Trophoblast cell (in vitro differentiated cells and primary cell): ENCODE results near the gene URB1.

Source experiments
- DNase-seq, 2 donors: peaks; one replicate each; pipeline ENCODE4 v3.0.0-alpha.2; 2016
- H2AFZ ChIP-seq: 2 replicates; pipeline ENCODE4 v1.6.1; 2013; ENCODE audit warnings: low read length, moderate library complexity, mild to moderate bottlenecking; ENCODE audit not compliant: insufficient read depth, poor library complexity
- H2AK5ac ChIP-seq: 2 replicates; pipeline ENCODE4 v1.6.1; 2013; ENCODE audit warnings: mild to moderate bottlenecking, low read length
- H2BK120ac ChIP-seq: 2 replicates; pipeline ENCODE4 v1.6.1; 2013; ENCODE audit warnings: low read length, mild to moderate bottlenecking, moderate library complexity; ENCODE audit not compliant: insufficient read depth, poor library complexity
- H2BK12ac ChIP-seq: 2 replicates; pipeline ENCODE4 v1.6.1; 2013; ENCODE audit warnings: mild to moderate bottlenecking, low read length, moderate library complexity
- H2BK5ac ChIP-seq: 2 replicates; pipeline ENCODE4 v1.6.1; 2013; ENCODE audit warnings: low read length, low read depth, moderate library complexity, mild to moderate bottlenecking; ENCODE audit not compliant: poor library complexity
- H3K14ac ChIP-seq: 2 replicates; pipeline ENCODE4 v1.6.1; 2013; ENCODE audit warnings: mild to moderate bottlenecking, low read length
- H3K18ac ChIP-seq: 2 replicates; pipeline ENCODE4 v1.6.1; 2013; ENCODE audit warnings: mild to moderate bottlenecking, low read length
- H3K23ac ChIP-seq: 2 replicates; pipeline ENCODE4 v1.6.1; 2013; ENCODE audit warnings: low read length
- H3K27ac ChIP-seq: 2 replicates; pipeline ENCODE4 v1.5.1; 2013; ENCODE audit warnings: low read depth, mild to moderate bottlenecking, inconsistent platforms, low read length, moderate library complexity
- H3K27me3 ChIP-seq: 2 replicates; pipeline ENCODE4 v1.6.1; 2013; ENCODE audit warnings: inconsistent platforms, mild to moderate bottlenecking, low read length, moderate library complexity; ENCODE audit not compliant: insufficient read depth
- H3K36me3 ChIP-seq, 2 experiments: 1 replicate in 1 of 2; 2 replicates in 1 of 2; pipeline ENCODE4 v1.6.1; 2013; ENCODE audit warnings: low read length in 2 of 2, mild to moderate bottlenecking in 2 of 2, moderate library complexity in 1 of 2; ENCODE audit not compliant: insufficient read depth in 2 of 2, control insufficient read depth in 1 of 2
- H3K4ac ChIP-seq: 2 replicates; pipeline ENCODE4 v1.6.1; 2013; ENCODE audit warnings: low read depth, mild to moderate bottlenecking, low read length, moderate library complexity
- H3K4me1 ChIP-seq, 2 experiments: 1 replicate in 1 of 2; 2 replicates in 1 of 2; pipeline ENCODE4 v1.6.1; 2013; ENCODE audit warnings: low read length in 2 of 2, mild to moderate bottlenecking in 2 of 2, moderate library complexity in 1 of 2; ENCODE audit not compliant: insufficient read depth in 2 of 2, control insufficient read depth in 1 of 2
- H3K4me2 ChIP-seq: 2 replicates; pipeline ENCODE4 v1.6.1; 2013; ENCODE audit warnings: inconsistent platforms, mild to moderate bottlenecking, low read length, moderate library complexity
- H3K4me3 ChIP-seq: 2 replicates; pipeline ENCODE4 v1.5.1; 2013; ENCODE audit warnings: mild to moderate bottlenecking, low read depth, low read length, inconsistent platforms
- H3K79me1 ChIP-seq: one replicate; pipeline ENCODE4 v1.6.1; 2013; ENCODE audit warnings: low read length
- H3K79me2 ChIP-seq: 2 replicates; pipeline ENCODE4 v1.6.1; 2013; ENCODE audit warnings: low read length, mild to moderate bottlenecking; ENCODE audit not compliant: control insufficient read depth, insufficient read depth, poor library complexity
- H3K9ac ChIP-seq: 2 replicates; pipeline ENCODE4 v1.6.1; 2013; ENCODE audit warnings: mild to moderate bottlenecking, low read length
- H3K9me3 ChIP-seq: 2 replicates; pipeline ENCODE4 v1.6.1; 2013; ENCODE audit warnings: low read depth, mild to moderate bottlenecking, control low read depth, inconsistent platforms, low read length; ENCODE audit not compliant: insufficient read depth
- H4K12ac ChIP-seq: 2 replicates; pipeline ENCODE4 v1.6.1; 2013; ENCODE audit warnings: low read depth, mild to moderate bottlenecking, low read length, moderate library complexity
- H4K8ac ChIP-seq: 2 replicates; pipeline ENCODE4 v1.6.1; 2013; ENCODE audit warnings: low read depth, mild to moderate bottlenecking, low read length, moderate library complexity
- H4K91ac ChIP-seq: one replicate; pipeline ENCODE4 v1.6.1; 2013; ENCODE audit warnings: low read depth, mild to moderate bottlenecking, low read length, moderate library complexity
- WGBS: extraction: QIAGEN DNeasy Blood & Tissue Kit; methylation state at CpG from one replicate; pipeline ENCODE4 v1.1.7; 2013; ENCODE audit warnings: missing lambda C conversion rate; ENCODE audit not compliant: insufficient read length, insufficient coverage; ENCODE audit errors: extremely low coverage; 5-methylcytosine and 5-hydroxymethylcytosine counted together

Gene URB1

DNA sequence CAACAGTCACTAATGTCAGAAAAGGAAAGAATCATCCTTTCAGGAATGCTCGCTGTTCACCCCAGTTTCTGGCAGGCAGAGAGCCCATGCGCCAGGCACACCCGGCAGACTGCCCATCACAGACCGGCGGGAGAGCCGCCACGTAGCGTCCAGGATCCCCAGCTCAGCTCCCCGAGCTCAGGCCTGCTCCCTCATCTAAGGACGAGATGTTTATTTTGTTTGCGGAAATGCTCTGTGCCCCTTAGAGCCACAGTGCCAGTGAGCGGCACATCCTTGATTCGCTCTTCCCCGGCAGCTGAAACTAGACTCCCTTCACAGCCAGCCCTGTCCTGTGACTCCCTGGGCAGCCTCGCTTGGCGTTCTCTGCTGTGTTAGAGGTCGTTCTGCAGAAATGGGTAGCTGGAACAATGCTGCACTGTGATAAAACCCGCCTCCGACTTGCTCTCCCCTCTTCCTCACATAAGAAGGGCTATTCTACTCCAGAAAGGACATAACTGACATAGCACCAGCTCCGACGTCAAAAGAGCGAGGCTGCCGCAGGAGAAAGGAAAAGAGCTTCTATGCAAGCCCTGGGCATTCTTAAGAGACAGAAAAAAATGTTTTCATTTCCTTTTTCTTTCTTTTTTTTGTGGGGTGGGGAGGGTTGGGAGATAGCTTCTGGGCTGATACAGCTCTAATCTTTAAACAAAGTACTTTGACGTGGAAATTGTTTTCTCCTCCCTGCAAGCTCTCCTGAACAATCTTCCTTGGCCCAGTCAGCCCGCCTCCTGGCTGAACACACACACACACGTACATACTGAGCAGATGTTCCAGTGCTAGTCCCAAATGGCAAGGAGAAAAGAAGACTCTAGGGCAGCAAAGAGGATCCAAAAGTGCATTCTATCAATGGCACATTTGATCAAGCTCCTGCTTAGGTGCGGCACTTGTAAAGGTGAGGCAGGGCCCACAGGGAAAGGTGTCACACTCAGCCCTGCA is 56.9 kb downstream of the URB1 start:
- H3K4me3 ChIP-seq, result no peak overlapping the region
- no peak overlapping the region for H4K8ac ChIP-seq
- no peak overlapping the region for H2AFZ ChIP-seq
- no peaks in the 10 kb centered on the region for H3K27me3 ChIP-seq
- H4K12ac ChIP-seq, result no peak overlapping the region
- H3K79me1 ChIP-seq, result no peaks in the 10 kb centered on the region
- no peak overlapping the region for H2AK5ac ChIP-seq
- H3K36me3 ChIP-seq, result peaks cover 38 to 52% of the 10 kb centered on the region in 2 experiments
- DNase-seq, result no peak
- WGBS, result no CpG with 5 or more reads among the region's 27 CpGs
- no peak overlapping the region for H4K91ac ChIP-seq
- no peaks in the 10 kb centered on the region for H3K9me3 ChIP-seq
- no peak overlapping the region for H3K4ac ChIP-seq
- H3K27ac ChIP-seq, result no peak overlapping the region
- no peak overlapping the region for H3K9ac ChIP-seq
- no peak overlapping the region for H3K4me2 ChIP-seq
- no peak overlapping the region for H3K14ac ChIP-seq
- no peaks in the 10 kb centered on the region for H3K79me2 ChIP-seq
- H2BK5ac ChIP-seq, result no peak overlapping the region
- no peak overlapping the region for H3K23ac ChIP-seq
- H2BK12ac ChIP-seq, result no peak overlapping the region
- H3K18ac ChIP-seq, result no peak overlapping the region
- H3K4me1 ChIP-seq, result no peaks in the 10 kb centered on the region
- no peak overlapping the region for H2BK120ac ChIP-seq

DNA sequence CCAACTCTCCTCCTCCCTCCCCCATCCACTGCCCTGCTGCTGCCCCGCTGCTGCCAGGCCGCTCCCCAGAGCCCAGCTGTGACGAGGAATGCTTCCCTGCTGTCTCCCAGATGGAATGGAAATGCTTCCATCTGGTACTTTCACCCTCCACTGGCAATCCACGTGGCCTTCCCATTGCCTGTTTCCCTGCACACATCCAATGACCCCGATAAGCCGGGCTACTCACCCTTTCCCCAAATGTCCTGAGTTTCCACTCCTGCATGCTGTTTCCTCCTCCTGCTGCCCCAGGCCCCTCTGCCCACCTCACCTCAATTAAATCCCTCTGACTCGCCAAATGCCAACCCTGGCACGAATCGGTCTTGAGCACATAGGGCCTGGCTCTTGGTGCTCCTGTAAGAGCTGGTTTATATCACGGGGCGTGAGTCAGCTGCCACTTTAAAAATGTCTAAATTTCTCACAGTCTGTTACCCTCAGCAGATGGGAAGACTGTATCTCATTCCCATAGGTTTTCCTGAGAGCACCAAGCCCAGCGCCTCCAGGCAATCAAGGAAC is 57.8 kb downstream of the URB1 start:
- Histone ChIP-seq H3K4me3 (no peak overlapping the region), H4K12ac (no peak overlapping the region), H3K23ac (no peak overlapping the region), H3K27ac (no peak overlapping the region), H3K9ac (no peak overlapping the region), H3K4ac (no peak overlapping the region), H3K27me3 (no peaks in the 10 kb centered on the region), H3K4me1 (no peaks in the 10 kb centered on the region), H3K79me2 (no peaks in the 10 kb centered on the region), H3K9me3 (no peaks in the 10 kb centered on the region), H2BK5ac (no peak overlapping the region), H3K18ac (no peak overlapping the region), H2AK5ac (no peak overlapping the region), H2BK12ac (no peak overlapping the region), H4K8ac (no peak overlapping the region), H2BK120ac (no peak overlapping the region), H3K79me1 (no peaks in the 10 kb centered on the region), H3K36me3 (peaks cover 38 to 54% of the 10 kb centered on the region in 2 experiments), H4K91ac (no peak overlapping the region), H2AFZ (no peak overlapping the region), H3K4me2 (no peak overlapping the region), H3K14ac (no peak overlapping the region)
- DNase-seq, result no peak
- no CpG with 5 or more reads among the region's 12 CpGs for WGBS

DNA sequence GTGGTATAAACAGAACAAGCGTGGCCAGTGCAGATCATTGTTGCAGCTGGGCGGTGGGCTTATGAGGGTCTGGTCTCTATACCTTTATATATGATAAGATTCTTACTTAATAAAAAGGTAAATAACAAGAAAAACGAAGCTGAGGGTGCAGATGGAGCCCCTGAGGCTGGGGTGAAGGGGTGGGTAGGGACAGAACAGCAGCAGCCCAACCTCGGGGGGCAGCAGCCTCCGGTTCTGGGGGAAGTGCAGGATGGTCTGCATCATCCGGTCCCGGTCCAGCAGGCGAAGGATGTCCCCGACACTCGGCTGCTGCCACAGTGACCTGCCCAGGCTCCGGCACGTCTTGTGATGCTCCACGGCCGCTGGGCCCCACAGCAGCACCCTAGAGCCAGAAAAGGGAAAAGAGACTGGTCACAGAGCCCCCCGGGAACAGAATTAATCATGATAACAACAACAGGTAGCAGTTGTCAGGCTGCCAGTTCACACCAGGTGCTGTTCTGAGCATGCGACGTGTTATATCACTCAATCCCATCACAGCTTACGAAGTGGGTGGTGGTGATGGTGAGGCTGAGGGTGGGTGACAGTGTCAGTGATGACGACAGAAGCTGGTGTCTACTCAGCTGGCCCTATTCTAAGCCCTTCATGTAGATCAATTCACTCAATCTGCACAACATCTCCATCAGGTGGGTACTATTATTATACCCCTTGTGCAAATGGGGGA is 58.7 kb downstream of the URB1 start:
- H2AFZ ChIP-seq, result no peak overlapping the region
- no peak overlapping the region for H3K18ac ChIP-seq
- no peaks in the 10 kb centered on the region for H3K27me3 ChIP-seq
- peaks cover 38 to 54% of the 10 kb centered on the region in 2 experiments for H3K36me3 ChIP-seq
- no peaks in the 10 kb centered on the region for H3K79me2 ChIP-seq
- H4K91ac ChIP-seq, result no peak overlapping the region
- DNase-seq, result no peak
- H3K4me3 ChIP-seq, result no peak overlapping the region
- no peak overlapping the region for H2BK12ac ChIP-seq
- H3K9me3 ChIP-seq, result no peaks in the 10 kb centered on the region
- no peak overlapping the region for H2AK5ac ChIP-seq
- no peak overlapping the region for H3K27ac ChIP-seq
- H3K23ac ChIP-seq, result no peak overlapping the region
- no peak overlapping the region for H3K4ac ChIP-seq
- no peak overlapping the region for H4K8ac ChIP-seq
- H4K12ac ChIP-seq, result no peak overlapping the region
- H3K4me1 ChIP-seq, result no peaks in the 10 kb centered on the region
- no peak overlapping the region for H3K9ac ChIP-seq
- no peak overlapping the region for H3K4me2 ChIP-seq
- no peak overlapping the region for H2BK120ac ChIP-seq
- no peak overlapping the region for H2BK5ac ChIP-seq
- no CpG with 5 or more reads among the region's 19 CpGs for WGBS
- H3K79me1 ChIP-seq, result no peaks in the 10 kb centered on the region
- no peak overlapping the region for H3K14ac ChIP-seq

DNA sequence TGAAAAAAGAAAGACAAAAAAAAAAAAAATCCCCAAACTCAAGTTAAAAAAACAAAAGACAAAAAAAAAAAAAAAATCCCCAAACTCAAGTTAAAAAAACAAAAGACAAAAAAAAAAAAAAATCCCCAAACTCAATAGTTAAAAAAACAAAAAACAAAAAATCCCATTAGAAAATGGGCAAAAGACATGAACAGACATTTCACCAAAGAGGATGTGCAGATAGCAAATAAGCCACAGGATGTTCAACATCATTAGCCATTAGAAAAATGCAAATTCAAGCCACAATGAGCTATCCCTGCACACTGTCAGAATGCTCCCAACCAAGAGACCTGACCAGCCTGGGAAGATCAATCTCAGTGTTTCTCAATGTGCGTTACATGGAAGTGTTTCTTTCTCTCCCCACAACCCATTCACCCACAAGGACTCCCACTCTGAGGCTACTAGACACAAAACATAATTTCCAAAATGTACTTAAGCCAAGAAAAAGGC is 60.3 kb downstream of the URB1 start:
- H3K79me1 ChIP-seq, result no peaks in the 10 kb centered on the region
- WGBS, result no CpG with 5 or more reads among the region's 1 CpG

More for the DNA sequence above, 60.3 kb downstream of the URB1 start:
- H2AFZ ChIP-seq, result no peak overlapping the region
- no peak for DNase-seq
- H3K9ac ChIP-seq, result no peak overlapping the region
- no peak overlapping the region for H4K91ac ChIP-seq
- no peaks in the 10 kb centered on the region for H3K79me2 ChIP-seq
- H3K27ac ChIP-seq, result no peak overlapping the region
- no peak overlapping the region for H3K4ac ChIP-seq
- H2BK120ac ChIP-seq, result no peak overlapping the region
- H3K18ac ChIP-seq, result no peak overlapping the region
- no peak overlapping the region for H3K23ac ChIP-seq
- no peak overlapping the region for H4K8ac ChIP-seq
- H3K27me3 ChIP-seq, result no peaks in the 10 kb centered on the region
- no peaks in the 10 kb centered on the region for H3K4me1 ChIP-seq
- H3K4me2 ChIP-seq, result no peak overlapping the region
- H2BK5ac ChIP-seq, result no peak overlapping the region
- no peak overlapping the region for H2BK12ac ChIP-seq
- H3K4me3 ChIP-seq, result no peak overlapping the region
- H2AK5ac ChIP-seq, result no peak overlapping the region
- H3K14ac ChIP-seq, result no peak overlapping the region
- H4K12ac ChIP-seq, result no peak overlapping the region
- H3K36me3 ChIP-seq, result peaks cover 36 to 44% of the 10 kb centered on the region in 2 experiments
- no peaks in the 10 kb centered on the region for H3K9me3 ChIP-seq
